GM18526 (cell line): ENCODE results near the gene MAT2B.

Source experiments
- POLR2A ChIP-seq: IDR thresholded peaks from 3 replicates; pipeline ENCODE4 v1.6.1; 2011; ENCODE audit not compliant: insufficient read length; ENCODE audit errors: extremely low read depth

Gene MAT2B

DNA sequence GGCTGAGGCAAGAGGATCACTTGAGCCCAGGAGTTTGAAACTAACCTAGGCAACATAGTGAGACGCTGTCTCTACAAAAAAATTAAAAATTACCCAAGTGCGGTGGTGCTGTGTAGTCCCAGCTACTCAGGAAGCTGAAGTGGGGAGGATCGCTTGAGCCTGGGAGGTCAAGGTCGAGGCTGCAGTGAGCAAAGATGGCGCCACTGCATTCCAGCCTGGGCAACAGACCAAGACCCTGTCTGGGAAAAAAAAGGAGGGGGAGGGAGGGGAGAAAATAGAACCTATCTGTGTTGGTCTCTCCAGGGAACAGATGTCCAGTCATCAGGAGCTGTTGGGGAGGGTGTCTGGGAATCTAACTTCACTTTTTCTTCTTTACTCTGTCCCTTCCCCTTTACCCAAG, 24.3 kb downstream of the MAT2B start:
- TF ChIP-seq POLR2A = no peak

DNA sequence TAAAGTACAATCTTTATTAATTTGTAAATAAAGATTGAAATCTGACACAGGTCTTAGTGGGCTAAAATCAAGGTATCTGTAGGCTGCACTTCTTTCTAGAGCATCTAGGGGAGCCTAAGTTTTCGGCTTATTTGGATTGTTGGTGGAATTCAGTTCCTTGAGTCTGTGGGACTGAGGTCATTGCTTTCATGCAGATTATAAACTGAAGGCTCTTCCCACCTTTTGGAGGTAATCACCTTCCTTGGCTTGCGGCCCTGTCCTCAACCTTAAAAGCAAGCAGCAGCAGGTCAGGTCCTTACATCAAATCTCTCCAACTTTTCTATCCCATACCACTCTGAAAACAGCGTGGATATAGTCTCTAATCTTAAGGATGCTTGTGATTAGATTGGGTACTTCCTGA, 25.9 kb downstream of the MAT2B start:
- TF ChIP-seq POLR2A = no peak

DNA sequence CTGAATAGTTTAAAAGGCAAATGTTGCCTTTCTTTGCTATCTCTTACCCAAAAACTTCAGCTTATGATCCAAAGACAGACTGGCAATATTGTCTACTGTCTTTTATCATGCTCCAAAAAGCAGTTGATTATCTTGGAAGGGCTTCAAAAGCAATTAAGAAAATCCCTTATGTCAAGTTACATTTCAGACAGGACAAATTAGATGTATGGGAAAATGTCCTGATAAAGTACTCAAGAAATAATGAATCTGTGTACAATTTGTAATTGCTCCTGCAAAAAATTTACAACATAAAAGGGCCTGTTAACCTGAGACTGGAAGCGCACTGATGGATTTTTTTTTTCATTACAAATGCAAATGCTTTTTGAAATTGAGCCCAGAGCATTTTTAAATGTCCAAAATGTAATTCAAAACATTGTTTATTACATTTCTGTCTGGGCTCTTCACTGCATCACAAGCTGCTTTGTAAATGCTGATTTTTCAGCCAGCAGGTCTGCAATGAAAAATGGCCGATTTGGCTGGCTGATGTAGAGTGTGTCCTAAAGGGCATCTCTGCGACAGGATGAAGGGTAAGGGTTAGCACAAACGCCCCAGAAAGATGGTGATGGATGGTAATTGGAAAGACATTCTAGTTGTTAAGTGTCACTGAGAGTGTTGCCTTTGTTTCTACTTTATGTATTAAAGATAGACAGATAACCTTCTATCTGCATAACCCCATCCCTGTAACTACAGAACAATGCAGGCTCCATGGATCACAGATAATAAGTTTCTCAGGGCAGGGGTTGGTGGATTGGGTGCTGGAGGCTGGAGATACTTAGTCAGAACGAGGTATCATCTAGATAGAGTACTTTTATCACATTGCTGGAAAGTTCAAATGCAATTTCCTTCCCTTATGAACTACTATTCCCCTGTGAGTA, 27.0 kb downstream of the MAT2B start:
- no peak for TF ChIP-seq POLR2A

DNA sequence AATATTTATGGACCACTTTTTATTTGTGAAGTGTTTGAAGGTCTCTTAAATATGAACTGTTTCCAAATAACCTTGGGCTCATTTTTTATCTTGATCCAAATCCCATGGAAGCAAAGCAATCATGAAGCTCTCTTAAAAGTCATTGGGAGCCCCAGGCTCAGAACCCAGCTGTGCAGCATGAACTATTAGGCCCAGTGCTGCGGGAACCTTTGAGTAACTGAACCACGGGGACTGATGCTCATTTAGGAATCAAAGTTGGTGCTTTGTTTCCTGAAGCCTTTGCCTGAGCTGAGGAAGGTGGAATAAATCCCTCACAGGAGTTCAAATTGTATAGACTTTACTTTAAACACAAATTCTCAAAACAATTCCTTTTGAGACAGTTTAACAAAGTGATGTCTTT, 27.8 kb downstream of the MAT2B start:
- no peak for TF ChIP-seq POLR2A

DNA sequence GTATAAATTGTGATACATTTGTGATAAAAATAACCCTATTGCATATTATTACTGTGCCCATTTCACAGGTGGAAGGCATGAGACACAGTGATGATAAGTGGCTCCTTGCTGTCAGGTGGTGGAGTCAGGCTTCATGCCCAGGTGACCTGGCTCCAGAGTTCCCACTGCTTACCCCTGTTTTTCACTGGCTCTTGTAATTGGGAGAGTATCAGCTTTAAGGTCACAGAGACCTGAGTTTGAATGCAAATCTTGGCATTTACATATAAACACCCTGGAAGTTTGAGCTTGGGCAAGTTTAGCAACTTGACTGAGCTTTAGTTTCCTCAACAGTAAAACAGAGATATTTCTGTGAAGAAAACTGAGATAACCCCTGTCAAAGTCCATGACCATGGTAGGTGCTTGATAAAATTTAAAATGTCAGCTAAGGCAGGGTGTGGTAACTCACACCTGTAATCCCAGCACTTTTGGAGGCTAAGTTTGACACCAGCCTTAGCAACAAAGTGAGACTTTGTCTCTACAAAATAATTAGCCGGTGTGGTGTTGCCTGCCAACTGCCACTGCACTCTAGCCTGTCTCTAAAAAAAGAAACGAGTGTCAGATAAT, 29.2 kb downstream of the MAT2B start:
- no peak for TF ChIP-seq POLR2A

- no peak for TF ChIP-seq POLR2A
Observed at GRCh38 chr5:163535290-163535689, 29.9 kb downstream of the MAT2B start.

- no peak for TF ChIP-seq POLR2A
Observed at GRCh38 chr5:163540696-163541095, 35.3 kb downstream of the MAT2B start.

GRCh38 chr5:163542771-163543170, 37.4 kb downstream of the MAT2B start:
- TF ChIP-seq POLR2A = no peak

DNA sequence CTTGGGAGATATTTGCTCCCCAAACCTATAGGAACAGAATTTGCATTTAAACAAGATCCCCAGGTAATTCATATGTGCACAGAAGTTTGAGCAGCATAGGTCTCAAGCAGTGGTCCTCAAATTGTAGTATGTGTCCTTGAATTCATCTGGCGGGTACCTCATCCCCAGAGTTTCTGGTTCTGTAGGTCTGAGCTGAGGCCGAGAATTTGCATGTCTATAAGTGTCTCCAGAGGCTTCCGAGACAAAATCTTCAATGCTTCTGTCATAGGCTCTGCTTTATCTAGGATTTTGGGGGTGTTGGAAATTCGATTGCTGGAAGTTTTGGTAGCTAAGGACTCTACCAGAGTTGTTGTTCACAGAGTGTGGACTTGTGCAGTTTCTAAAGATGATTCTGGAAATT, 38.6 kb downstream of the MAT2B start:
- TF ChIP-seq POLR2A = no peak

DNA sequence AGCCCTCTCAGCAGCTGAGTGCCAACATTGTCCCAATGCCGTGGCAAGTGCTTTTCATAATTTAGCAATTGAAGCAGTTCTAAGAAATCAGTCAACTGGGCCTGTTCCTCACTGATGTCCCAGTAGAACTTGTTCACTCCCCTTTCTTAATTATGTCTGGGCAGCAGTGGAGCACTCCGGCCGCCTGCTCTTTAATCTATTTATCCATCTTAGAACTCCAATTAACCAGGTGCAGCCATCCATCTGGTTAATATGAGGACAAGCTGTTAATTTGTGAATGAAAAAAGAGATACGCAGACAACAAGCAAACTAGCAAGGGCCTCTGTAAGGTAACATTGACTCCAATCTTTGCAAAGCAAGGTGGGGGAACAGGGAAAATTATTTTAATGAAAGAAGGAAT, 39.4 kb downstream of the MAT2B start:
- no peak for TF ChIP-seq POLR2A

- no peak for TF ChIP-seq POLR2A
Observed at GRCh38 chr5:163548649-163549048, 43.2 kb downstream of the MAT2B start.

DNA sequence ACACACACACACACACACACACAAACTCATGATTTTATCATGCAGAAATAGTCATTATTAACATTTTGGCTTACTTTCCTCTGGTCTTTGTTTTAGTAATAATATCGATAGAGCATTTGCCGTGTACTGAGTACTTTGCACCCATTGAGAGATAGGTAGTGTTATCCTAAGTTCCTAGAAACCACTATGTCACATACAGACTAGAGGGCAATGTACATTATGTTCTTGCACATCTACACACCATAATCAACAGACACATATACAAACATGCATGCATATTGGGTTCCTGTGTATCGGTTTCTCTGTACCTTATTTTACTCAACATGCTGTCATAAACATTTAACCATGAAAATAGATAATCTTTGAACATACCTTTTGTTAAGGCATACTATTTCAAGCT, 45.7 kb downstream of the MAT2B start:
- TF ChIP-seq POLR2A = no peak

GRCh38 chr5:163552536-163552935, 47.1 kb downstream of the MAT2B start:
- no peak for TF ChIP-seq POLR2A

DNA sequence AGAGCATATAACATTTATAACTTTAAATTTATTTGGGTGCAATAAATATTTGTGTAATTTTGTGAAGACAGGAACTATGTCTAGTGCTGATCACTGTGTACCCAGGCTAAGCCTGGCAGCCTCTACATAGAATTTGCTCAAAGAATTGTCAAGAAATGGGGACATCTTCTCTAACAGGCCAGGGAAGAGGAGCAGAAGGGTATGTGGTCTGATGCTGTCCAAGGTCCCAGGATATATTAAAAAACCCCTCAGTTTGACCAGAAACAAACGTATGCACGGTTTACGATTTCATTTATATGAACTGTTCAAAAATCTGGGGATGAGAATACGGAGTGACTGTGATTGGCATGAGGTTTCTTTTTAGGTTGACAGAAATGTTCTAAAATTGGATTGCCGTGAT, 55.9 kb downstream of the MAT2B start:
- TF ChIP-seq POLR2A = no peak

DNA sequence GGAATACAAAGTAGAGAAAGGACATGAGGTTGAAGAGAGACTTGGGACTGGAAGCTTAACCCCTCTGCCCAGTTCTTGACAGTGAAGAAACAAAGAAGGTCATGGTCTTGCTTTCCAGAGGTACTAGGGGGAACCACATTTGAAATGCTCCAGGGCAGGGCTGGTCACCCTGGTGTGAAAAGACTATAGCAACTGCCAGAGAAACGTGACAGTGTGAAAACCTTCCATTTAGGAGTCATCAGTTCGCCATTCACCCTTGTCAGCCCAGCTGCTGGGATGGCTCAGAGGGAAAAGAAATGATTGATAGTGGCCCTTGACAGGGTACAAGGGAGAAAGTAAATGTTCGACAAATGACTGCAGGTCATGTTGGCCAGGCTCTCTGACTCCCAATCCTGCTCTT, 56.7 kb downstream of the MAT2B start:
- TF ChIP-seq POLR2A = no peak

GRCh38 chr5:163563112-163563511, 57.7 kb downstream of the MAT2B start:
- no peak for TF ChIP-seq POLR2A

DNA sequence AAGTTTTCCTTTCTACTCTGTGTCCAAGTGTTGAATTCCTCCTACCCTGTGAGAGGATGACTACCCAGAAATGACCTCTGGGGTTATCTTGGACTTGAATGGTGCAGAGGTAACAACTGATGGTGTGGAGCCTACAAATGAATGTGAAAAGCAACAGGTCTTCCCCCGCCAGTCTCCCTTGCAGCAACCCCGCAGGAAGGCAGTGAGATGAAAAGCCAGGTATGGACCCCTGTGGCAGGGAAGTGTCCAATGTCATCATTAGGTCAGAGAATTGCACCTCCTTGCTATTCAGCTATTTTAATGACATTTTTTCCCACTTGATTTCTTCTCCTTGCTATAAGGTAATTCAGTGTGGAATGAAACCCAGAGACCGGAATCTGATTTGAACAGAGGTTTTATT, 58.5 kb downstream of the MAT2B start:
- no peak for TF ChIP-seq POLR2A
